Parathyroid adenoma (tissue), 2 donors: ENCODE measurements around the gene SERPINI1.
"Not testable (repeated sequence)": the region's sequence is repeated elsewhere in the genome, so short reads cannot be mapped to it uniquely, and the experiment has no call there.

ENCODE experiments used
- H2AFZ ChIP-seq: fragments of 300-600 bp; sonication (generic); one replicate; pipeline ENCODE4 v1.7.0; 2017; ENCODE audit warnings: antibody characterized with exemption, mild to moderate bottlenecking
- H3K27ac ChIP-seq: fragments of 300-600 bp; sonication (generic); one replicate; pipeline ENCODE4 v1.7.0; 2017
- H3K27me3 ChIP-seq: fragments of 300-600 bp; sonication (generic); one replicate; pipeline ENCODE4 v1.7.0; 2017; ENCODE audit warnings: low read length; ENCODE audit not compliant: control insufficient read depth, insufficient read depth
- H3K36me3 ChIP-seq: fragments of 300-600 bp; sonication (generic); one replicate; pipeline ENCODE4 v1.7.0; 2017; ENCODE audit warnings: low read length; ENCODE audit not compliant: control insufficient read depth, insufficient read depth
- H3K4me1 ChIP-seq: fragments of 300-600 bp; sonication (generic); one replicate; pipeline ENCODE4 v1.7.0; 2017; ENCODE audit warnings: control low read depth
- H3K4me2 ChIP-seq: fragments of 300-600 bp; sonication (generic); one replicate; pipeline ENCODE4 v1.7.0; 2017; ENCODE audit warnings: low read length
- H3K4me3 ChIP-seq: fragments of 300-600 bp; sonication (generic); one replicate; pipeline ENCODE4 v1.7.0; 2017; ENCODE audit warnings: low read depth, low read length
- H3K79me2 ChIP-seq: fragments of 300-600 bp; sonication (generic); one replicate; pipeline ENCODE4 v1.7.0; 2017; ENCODE audit warnings: control low read depth
- H3K9ac ChIP-seq: fragments of 300-600 bp; sonication (generic); one replicate; pipeline ENCODE4 v1.7.0; 2017; ENCODE audit warnings: mild to moderate bottlenecking
- H3K9me3 ChIP-seq: fragments of 300-600 bp; sonication (generic); one replicate; pipeline ENCODE4 v1.7.0; 2017; ENCODE audit warnings: low read length; ENCODE audit not compliant: control insufficient read depth
- CTCF ChIP-seq: fragments of 300-600 bp; sonication (generic); IDR thresholded peaks from one replicate; pipeline ENCODE4 v1.7.0; 2017; ENCODE audit warnings: antibody characterized with exemption, mild to moderate bottlenecking
- donor health status: primary hyperparathyroidism.

Gene SERPINI1

DNA sequence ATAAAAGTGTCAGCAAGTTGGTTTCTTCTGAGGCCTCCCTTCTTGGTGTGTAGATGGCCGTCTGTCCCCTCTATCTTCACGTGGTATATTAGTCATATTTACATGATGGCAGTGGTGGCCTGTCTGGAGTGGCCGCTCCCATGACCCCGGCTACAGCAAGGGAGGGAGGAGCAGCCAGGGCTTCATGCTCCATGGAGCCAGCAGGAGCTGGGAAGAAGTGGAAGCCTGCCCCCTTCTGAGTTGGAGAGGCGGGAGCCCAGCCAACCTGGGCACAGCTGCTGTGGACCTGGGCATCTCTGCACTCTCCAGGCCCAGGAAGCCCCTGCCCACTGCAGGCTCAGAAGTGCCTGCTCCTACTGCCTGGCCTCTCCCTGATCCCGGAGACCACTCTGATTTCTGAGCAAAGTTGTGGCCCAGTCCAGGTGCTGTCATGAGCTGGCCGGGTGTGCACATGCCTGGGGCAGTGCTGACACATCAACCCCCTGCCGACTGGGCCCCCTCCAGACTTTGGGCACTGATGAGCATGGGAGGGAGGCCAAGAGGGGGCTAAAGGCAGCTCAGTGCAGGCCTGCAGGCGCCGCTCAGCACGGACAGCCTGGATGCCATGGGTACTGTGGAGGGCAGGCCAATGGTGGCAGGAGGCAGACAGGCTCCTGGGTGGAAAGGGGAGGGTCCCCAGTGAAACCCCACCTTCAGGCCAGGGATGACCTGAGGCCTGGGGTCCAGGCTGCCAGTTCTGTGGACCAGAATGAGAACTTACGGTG lies 84.8 kb downstream of the SERPINI1 start:
- Histone ChIP-seq H3K4me2 (no peak overlapping the region), H3K27ac (no peak overlapping the region), H3K9me3 (no peaks in the 10 kb centered on the region), H3K79me2 (no peaks in the 10 kb centered on the region), H3K36me3 (no peaks in the 10 kb centered on the region), H3K9ac (no peak overlapping the region), H3K27me3 (no peaks in the 10 kb centered on the region), H2AFZ (no peak overlapping the region), H3K4me1 (no peaks in the 10 kb centered on the region), H3K4me3 (no peak overlapping the region)
- TF ChIP-seq CTCF, result no peak

GRCh38 chr3:167821248-167821805 lies 85.8 kb downstream of the SERPINI1 start:
- no peaks in the 10 kb centered on the region for H3K27me3 ChIP-seq
- no peak for TF ChIP-seq CTCF
- H3K4me2 ChIP-seq, result no peak overlapping the region
- no peak overlapping the region for H3K27ac ChIP-seq
- no peaks in the 10 kb centered on the region for H3K79me2 ChIP-seq
- H3K4me1 ChIP-seq, result no peaks in the 10 kb centered on the region
- no peak overlapping the region for H2AFZ ChIP-seq
- no peaks in the 10 kb centered on the region for H3K9me3 ChIP-seq
- no peak overlapping the region for H3K4me3 ChIP-seq
- no peaks in the 10 kb centered on the region for H3K36me3 ChIP-seq
- H3K9ac ChIP-seq, result no peak overlapping the region

- TF ChIP-seq CTCF, result no peak
- Histone ChIP-seq H3K4me3 (no peak overlapping the region), H3K36me3 (no peaks in the 10 kb centered on the region), H3K4me1 (no peaks in the 10 kb centered on the region), H3K9me3 (no peaks in the 10 kb centered on the region), H3K79me2 (no peaks in the 10 kb centered on the region), H3K9ac (no peak overlapping the region), H3K27ac (no peak overlapping the region), H3K27me3 (no peaks in the 10 kb centered on the region), H3K4me2 (no peak overlapping the region), H2AFZ (no peak overlapping the region)
Measured at GRCh38 chr3:167823738-167824137, 88.2 kb downstream of the SERPINI1 start.

GRCh38 chr3:167827588-167827987 lies 92.1 kb downstream of the SERPINI1 start:
- H3K36me3 ChIP-seq, H2AFZ ChIP-seq, H3K27me3 ChIP-seq, H3K9ac ChIP-seq, H3K79me2 ChIP-seq, H3K4me3 ChIP-seq, H3K27ac ChIP-seq, H3K4me2 ChIP-seq, H3K4me1 ChIP-seq, H3K9me3 ChIP-seq: not testable (repeated sequence)

DNA sequence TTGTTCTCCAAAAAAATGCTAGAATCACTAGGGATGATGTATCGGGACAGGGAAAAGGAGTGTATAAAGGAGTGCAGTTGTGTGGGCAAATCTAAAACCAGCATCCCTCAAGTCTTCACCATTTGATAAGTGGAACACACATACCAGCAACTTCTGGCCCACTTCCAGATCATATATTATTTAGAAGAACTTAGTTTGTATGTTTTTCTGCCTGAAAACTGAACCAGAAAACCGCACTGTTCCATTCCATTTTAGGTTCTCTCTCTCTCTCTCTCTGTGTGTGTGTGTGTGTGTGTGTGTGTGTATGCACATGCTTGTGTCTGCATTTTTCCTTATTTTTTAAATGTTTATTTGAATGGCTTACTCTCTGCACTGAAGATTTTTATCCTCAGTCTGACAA lies 93.5 kb downstream of the SERPINI1 start:
- H3K4me3 ChIP-seq, result no peak overlapping the region
- no peak overlapping the region for H3K9ac ChIP-seq
- no peaks in the 10 kb centered on the region for H3K4me1 ChIP-seq
- no peak overlapping the region for H2AFZ ChIP-seq
- H3K27me3 ChIP-seq, result no peaks in the 10 kb centered on the region
- H3K79me2 ChIP-seq, result no peaks in the 10 kb centered on the region
- no peaks in the 10 kb centered on the region for H3K9me3 ChIP-seq
- no peak overlapping the region for H3K4me2 ChIP-seq
- no peak overlapping the region for H3K27ac ChIP-seq
- no peaks in the 10 kb centered on the region for H3K36me3 ChIP-seq
- TF ChIP-seq CTCF, result no peak
